SJSA1 (cell line): ENCODE measurements around the gene ZNF425. TPM values are rescaled to one million over a fixed set of nuclear protein-coding genes. Genes with fewer than 3 reads are reported as not detected.
"Not testable (repeated sequence)": the region's sequence is repeated elsewhere in the genome, so short reads cannot be mapped to it uniquely, and the experiment has no call there.

Experiments
- DNase-seq, 2 experiments: peaks; one replicate each; pipeline ENCODE4 v3.0.0-alpha.2; 2015 to 2020; ENCODE audit warnings: low spot score in 2 of 2, low read depth in 1 of 2
- H3K27ac ChIP-seq: fragments of 250-450 bp; sonication (Bioruptor Pico); 2 replicates; pipeline ENCODE4 v1.5.1; 2020; ENCODE audit warnings: mild to moderate bottlenecking, moderate library complexity
- H3K27me3 ChIP-seq: fragments of 250-450 bp; sonication (Bioruptor Pico); replicated peaks from 2 replicates; pipeline ENCODE4 v1.5.1; 2020; ENCODE audit warnings: mild to moderate bottlenecking, moderate library complexity
- H3K36me3 ChIP-seq: fragments of 250-450 bp; sonication (Bioruptor Pico); 2 replicates; pipeline ENCODE4 v1.5.1; 2020; ENCODE audit warnings: mild to moderate bottlenecking
- H3K4me1 ChIP-seq: fragments of 250-450 bp; sonication (Bioruptor Pico); replicated peaks from 2 replicates; pipeline ENCODE4 v1.6.1; 2021; ENCODE audit warnings: mild to moderate bottlenecking
- H3K4me3 ChIP-seq: fragments of 250-450 bp; sonication (Bioruptor Pico); 2 replicates; pipeline ENCODE4 v1.5.1; 2020; ENCODE audit warnings: mild to moderate bottlenecking
- H3K9me3 ChIP-seq: fragments of 250-450 bp; sonication (Bioruptor Pico); replicated peaks from 2 replicates; pipeline ENCODE4 v1.5.1; 2020; ENCODE audit warnings: mild to moderate bottlenecking
- total RNA-seq: library from RNA; depleted of rRNA; stranded (reverse); fragments of >200 nt; shearing (Covaris generic); gene quantifications from 2 replicates; pipeline ENCODE4 v1.2.3, GENCODE V29; 2014

The ZNF425 gene
- total RNA-seq, 1 experiment from 2014 or later = 2.5 TPM

GRCh38 chr7:149109969-149110368 is 16.2 kb downstream of the ZNF425 start:
- no peak overlapping the region for H3K4me3 ChIP-seq
- DNase-seq = no peak
- no peaks in the 10 kb centered on the region for H3K4me1 ChIP-seq
- H3K9me3 ChIP-seq = no peaks in the 10 kb centered on the region
- H3K36me3 ChIP-seq = no peaks in the 10 kb centered on the region
- H3K27me3 ChIP-seq = no peaks in the 10 kb centered on the region
- H3K27ac ChIP-seq = no peak overlapping the region

GRCh38 chr7:149104749-149105148 is 21.4 kb downstream of the ZNF425 start:
- H3K36me3 ChIP-seq = no peaks in the 10 kb centered on the region
- H3K4me3 ChIP-seq = no peak overlapping the region
- no peaks in the 10 kb centered on the region for H3K4me1 ChIP-seq
- H3K9me3 ChIP-seq = no peaks in the 10 kb centered on the region
- DNase-seq = no peak
- H3K27me3 ChIP-seq = no peaks in the 10 kb centered on the region
- H3K27ac ChIP-seq = no peak overlapping the region

- no peaks in the 10 kb centered on the region for H3K36me3 ChIP-seq
- no peaks in the 10 kb centered on the region for H3K27me3 ChIP-seq
Measured at GRCh38 chr7:149104214-149104613, 21.9 kb downstream of the ZNF425 start.

DNA sequence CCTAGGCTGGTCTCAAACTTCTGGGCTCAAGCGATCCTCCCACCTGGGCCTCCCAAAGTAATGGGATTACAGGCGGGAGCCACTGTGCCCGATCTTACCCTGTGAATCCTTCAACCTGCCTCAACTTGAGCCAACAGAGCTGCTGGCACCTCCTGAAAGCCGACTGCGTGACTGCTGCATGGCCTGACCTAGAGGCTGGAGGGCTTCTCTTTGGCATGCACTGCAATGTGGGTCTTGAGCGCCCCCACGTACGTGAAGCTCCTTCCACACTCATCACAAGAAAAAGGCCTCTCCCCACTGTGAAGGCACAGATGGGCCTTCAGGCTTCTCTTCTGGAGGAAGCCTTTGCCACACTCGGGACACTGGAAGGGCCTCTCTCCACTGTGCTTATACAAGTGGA is 22.7 kb downstream of the ZNF425 start:
- Histone ChIP-seq H3K27me3 (no peaks in the 10 kb centered on the region), H3K4me3 (no peak overlapping the region), H3K4me1 (no peaks in the 10 kb centered on the region), H3K36me3 (no peaks in the 10 kb centered on the region), H3K27ac (no peak overlapping the region), H3K9me3 (no peaks in the 10 kb centered on the region)
- DNase-seq = no peak

More at GRCh38 chr7:149104214-149104613, 21.9 kb downstream of the ZNF425 start:
- no peaks in the 10 kb centered on the region for H3K4me1 ChIP-seq
- H3K27ac ChIP-seq = no peak overlapping the region
- no peak for DNase-seq
- no peaks in the 10 kb centered on the region for H3K9me3 ChIP-seq
- no peak overlapping the region for H3K4me3 ChIP-seq

DNA sequence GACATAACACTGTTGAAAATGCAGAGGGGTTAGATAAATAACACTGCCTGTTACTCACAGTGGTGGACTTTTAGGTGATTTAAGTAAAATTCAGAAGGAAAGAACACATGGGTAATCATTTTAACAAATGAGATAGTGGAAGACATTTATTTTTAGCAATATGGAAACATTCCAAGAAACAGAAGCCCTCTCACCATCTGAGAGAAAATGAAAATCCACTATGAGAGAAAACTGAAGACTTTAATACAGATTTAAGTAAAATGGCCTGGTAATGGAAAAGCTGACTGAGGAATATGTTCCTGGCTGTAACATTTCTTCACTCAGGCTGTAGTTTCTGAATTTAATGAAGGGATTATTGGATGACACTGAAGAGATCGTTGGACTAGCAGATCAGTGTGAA is 23.5 kb downstream of the ZNF425 start:
- Histone ChIP-seq H3K36me3 (no peaks in the 10 kb centered on the region), H3K4me3 (no peak overlapping the region), H3K27me3 (no peaks in the 10 kb centered on the region), H3K9me3 (no peaks in the 10 kb centered on the region), H3K27ac (no peak overlapping the region), H3K4me1 (no peaks in the 10 kb centered on the region)
- DNase-seq = no peak

DNA sequence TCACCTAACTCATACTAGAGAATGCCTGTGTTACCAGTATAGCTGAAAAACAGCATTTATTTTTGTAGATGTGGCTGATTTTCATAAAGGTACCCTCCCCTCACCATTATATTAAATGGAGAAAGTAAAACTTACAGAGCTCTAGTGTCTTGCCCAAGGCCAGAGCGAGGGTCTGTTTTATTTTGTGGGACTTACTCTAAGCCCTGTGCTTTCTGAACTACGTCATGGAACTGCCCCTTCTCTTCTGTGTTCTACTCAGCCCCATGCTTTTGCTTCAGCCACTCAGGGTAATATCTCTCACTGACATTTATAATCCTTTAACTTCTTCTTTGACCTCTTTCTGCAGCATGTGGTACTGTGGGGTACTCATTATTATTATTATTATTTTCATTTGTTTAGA is 25.3 kb downstream of the ZNF425 start:
- Histone ChIP-seq H3K4me1 (no peaks in the 10 kb centered on the region), H3K27me3 (no peaks in the 10 kb centered on the region), H3K4me3 (no peak overlapping the region), H3K9me3 (no peaks in the 10 kb centered on the region), H3K36me3 (no peaks in the 10 kb centered on the region), H3K27ac (no peak overlapping the region)
- no peak for DNase-seq

DNA sequence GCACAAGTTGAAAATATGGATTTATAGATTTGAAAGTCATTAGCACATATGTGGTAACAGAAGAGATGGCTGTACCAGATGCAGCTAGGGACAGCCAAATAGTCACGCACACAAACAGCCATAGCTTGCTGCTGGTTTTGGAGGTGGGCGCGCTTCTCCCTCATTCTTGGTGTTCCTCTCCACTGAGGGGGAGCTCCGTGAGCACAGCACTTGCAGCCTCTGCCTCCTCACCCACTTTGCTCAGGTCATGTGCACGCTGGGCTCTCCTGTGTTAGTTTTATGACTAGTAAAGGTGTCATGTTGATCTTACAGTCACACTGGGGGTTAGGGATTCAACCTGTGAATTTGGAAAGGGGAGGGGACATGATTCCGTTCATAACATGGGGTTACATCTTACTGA is 27.1 kb downstream of the ZNF425 start:
- no peaks in the 10 kb centered on the region for H3K9me3 ChIP-seq
- no peaks in the 10 kb centered on the region for H3K4me1 ChIP-seq

GRCh38 chr7:149097088-149097487 is 29.0 kb downstream of the ZNF425 start:
- Histone ChIP-seq H3K4me1 (no peaks in the 10 kb centered on the region), H3K27me3 (no peaks in the 10 kb centered on the region), H3K27ac (no peak overlapping the region), H3K4me3 (no peak overlapping the region), H3K36me3 (no peaks in the 10 kb centered on the region), H3K9me3 (no peaks in the 10 kb centered on the region)
- DNase-seq = no peak

More for the DNA sequence above, 27.1 kb downstream of the ZNF425 start:
- no peak overlapping the region for H3K27ac ChIP-seq
- no peak for DNase-seq
- no peaks in the 10 kb centered on the region for H3K36me3 ChIP-seq
- no peaks in the 10 kb centered on the region for H3K27me3 ChIP-seq
- H3K4me3 ChIP-seq = no peak overlapping the region

DNA sequence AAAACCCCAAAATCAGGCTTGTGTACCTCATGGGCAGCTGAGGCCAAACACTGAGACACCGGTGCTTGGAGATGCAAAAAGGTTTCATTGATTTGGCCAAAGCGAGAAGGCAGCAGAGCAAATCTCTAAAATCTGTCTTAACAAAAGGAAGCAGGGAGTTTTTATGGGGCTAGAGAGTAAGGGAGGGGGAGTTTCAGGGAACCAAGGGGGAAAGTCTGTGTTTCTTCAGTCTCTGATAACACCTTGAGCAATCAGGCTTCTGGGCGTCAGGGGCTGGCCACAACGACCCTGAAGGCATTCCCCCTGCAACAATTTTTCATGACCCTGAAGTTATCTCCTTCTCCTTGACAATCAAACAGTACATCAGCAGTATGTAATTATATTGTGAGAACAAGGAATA is 32.9 kb downstream of the ZNF425 start:
- H3K27me3 ChIP-seq = no peaks in the 10 kb centered on the region
- H3K4me3 ChIP-seq = no peak overlapping the region
- H3K27ac ChIP-seq = no peak overlapping the region
- H3K4me1 ChIP-seq = peaks cover 11% of the 10 kb centered on the region
- no peak for DNase-seq
- H3K36me3 ChIP-seq = peaks cover 3% of the 10 kb centered on the region
- no peaks in the 10 kb centered on the region for H3K9me3 ChIP-seq

DNA sequence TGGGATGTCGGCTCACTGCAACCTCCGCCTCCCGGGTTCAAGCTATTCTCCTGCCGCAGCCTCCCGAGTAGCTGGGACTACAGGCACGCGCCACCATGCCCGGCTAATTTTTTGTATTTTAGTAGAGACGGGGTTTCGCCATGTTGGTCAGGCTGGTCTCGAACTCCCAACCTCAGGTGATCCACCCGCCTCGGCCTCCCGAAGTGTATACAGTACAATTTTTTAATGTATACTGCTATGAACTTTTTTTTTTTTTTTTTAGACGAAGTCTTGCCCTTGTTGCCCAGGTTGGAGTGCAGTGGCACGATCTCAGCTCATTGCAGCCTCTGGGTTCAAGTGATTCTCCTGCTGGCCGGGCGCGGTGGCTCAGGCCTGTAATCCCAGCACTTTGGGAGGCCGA is 33.9 kb downstream of the ZNF425 start:
- not testable (repeated sequence) for H3K27me3 ChIP-seq, H3K27ac ChIP-seq

DNA sequence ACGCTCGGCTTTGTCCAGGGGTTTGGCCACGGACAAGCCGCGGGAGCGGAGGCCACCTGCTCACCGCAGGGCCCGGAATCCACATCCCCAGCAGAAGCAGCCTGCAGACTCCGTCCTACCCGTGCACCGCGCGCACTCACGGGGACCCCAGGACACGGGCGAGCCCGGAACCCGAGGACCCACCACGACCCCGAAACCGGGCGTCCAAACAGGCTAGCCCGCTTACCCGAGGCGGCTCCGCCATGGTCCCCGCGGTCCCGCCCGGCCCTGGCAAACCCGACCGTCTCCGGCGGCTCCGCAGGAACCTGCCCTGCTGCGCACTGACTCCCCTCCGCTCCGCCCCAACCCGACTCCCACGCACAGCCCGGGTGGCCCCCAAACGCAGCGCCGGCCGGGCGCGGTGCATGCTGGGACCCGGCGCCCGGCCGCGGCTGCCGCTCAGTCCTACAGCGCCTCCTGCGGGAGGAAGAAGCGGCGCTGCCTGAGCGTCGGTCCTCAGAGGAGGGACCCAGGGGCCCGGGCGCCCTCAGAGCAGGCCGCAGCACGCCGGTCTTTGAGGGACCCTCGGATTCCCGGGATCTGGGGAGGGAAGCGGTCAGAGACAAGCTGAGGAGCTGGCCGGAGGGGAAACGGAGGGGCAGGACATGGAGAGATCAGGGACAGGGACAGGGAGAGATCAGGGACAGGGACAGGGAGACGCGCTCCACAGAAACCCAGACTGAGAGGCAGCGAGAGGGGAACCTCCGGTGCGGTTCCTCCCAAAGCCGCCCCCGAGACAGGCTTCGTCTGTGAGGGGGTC is 35.5 kb downstream of the ZNF425 start, which contains the start of gene ZNF786:
TSS of gene ZNF786 (minus strand) at position 322 of the 799 bp plus-strand sequence. CDS start at position 244, 78 bp downstream.
- H3K36me3 ChIP-seq = peaks cover 3% of the 10 kb centered on the region

More for the DNA sequence above, 33.9 kb downstream of the ZNF425 start:
- not testable (repeated sequence) for H3K4me3 ChIP-seq, DNase-seq, H3K36me3 ChIP-seq, H3K9me3 ChIP-seq
- H3K4me1 ChIP-seq = peaks cover 11% of the 10 kb centered on the region

GRCh38 chr7:149087376-149087775 is 38.7 kb downstream of the ZNF425 start:
- DNase-seq = no peak
- Histone ChIP-seq H3K27ac (no peak overlapping the region), H3K4me3 (no peak overlapping the region), H3K9me3 (no peaks in the 10 kb centered on the region), H3K36me3 (peaks cover 3% of the 10 kb centered on the region), H3K4me1 (peaks cover 11% of the 10 kb centered on the region), H3K27me3 (no peaks in the 10 kb centered on the region)

More for the DNA sequence above, 35.5 kb downstream of the ZNF425 start, which contains the start of gene ZNF786:
- no peaks in the 10 kb centered on the region for H3K27me3 ChIP-seq
- peak within 1 kb of the TSS; percentile 90 for H3K4me3 ChIP-seq
- peak within 1 kb of the TSS; percentile 85 for H3K27ac ChIP-seq
- H3K4me1 ChIP-seq = peaks cover 11% of the 10 kb centered on the region
- H3K9me3 ChIP-seq = no peaks in the 10 kb centered on the region
- peak; percentile 85 to 94 for DNase-seq

- H3K27ac ChIP-seq = no peak overlapping the region
- no peaks in the 10 kb centered on the region for H3K9me3 ChIP-seq
- peaks cover 1% of the 10 kb centered on the region; the same call in 1 of the 2 replicates for H3K4me1 ChIP-seq
- no peak overlapping the region for H3K4me3 ChIP-seq
- H3K36me3 ChIP-seq = peaks cover 3% of the 10 kb centered on the region
- no peaks in the 10 kb centered on the region for H3K27me3 ChIP-seq
- DNase-seq = no peak
Measured at GRCh38 chr7:149085866-149086265, 40.3 kb downstream of the ZNF425 start.

- H3K4me1 ChIP-seq = no peaks in the 10 kb centered on the region
Measured at GRCh38 chr7:149084407-149084806, 41.7 kb downstream of the ZNF425 start.

More at GRCh38 chr7:149084407-149084806, 41.7 kb downstream of the ZNF425 start:
- Histone ChIP-seq H3K9me3 (no peaks in the 10 kb centered on the region), H3K36me3 (no peaks in the 10 kb centered on the region), H3K27me3 (no peaks in the 10 kb centered on the region), H3K27ac (no peak overlapping the region), H3K4me3 (no peak overlapping the region)
- no peak for DNase-seq
